ENCODE measurements around the gene KLF3. TPM values are rescaled to one million over a fixed set of nuclear protein-coding genes. Genes with fewer than 3 reads are reported as not detected.

The KLF3 gene
- total and polyA plus RNA-seq, 2 experiments from 2014 or later, result 15.0 to 16.5 TPM

DNA sequence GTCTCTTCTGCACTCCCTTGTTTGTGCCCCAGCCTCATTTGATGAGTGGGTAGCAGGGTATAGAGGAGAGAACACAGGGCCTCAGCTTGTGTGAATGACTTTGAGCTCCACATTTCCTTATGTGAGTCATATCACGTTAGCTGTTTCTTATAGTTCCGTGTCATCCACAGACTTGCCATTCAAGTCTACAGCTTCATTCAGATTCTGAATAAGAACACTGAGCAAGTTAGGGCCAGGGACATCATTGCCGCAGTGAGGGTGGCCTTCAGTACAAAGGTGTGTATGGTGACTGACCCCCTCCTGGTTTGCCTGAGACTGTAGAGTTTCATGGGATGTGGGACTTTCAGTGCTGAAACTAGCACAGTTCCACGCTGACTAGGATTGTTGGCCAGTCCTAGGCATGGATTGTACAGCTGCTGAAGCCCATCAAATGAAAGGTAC, 23.6 kb downstream of the KLF3 start (continued):
- TF ChIP-seq, protein P1, sequence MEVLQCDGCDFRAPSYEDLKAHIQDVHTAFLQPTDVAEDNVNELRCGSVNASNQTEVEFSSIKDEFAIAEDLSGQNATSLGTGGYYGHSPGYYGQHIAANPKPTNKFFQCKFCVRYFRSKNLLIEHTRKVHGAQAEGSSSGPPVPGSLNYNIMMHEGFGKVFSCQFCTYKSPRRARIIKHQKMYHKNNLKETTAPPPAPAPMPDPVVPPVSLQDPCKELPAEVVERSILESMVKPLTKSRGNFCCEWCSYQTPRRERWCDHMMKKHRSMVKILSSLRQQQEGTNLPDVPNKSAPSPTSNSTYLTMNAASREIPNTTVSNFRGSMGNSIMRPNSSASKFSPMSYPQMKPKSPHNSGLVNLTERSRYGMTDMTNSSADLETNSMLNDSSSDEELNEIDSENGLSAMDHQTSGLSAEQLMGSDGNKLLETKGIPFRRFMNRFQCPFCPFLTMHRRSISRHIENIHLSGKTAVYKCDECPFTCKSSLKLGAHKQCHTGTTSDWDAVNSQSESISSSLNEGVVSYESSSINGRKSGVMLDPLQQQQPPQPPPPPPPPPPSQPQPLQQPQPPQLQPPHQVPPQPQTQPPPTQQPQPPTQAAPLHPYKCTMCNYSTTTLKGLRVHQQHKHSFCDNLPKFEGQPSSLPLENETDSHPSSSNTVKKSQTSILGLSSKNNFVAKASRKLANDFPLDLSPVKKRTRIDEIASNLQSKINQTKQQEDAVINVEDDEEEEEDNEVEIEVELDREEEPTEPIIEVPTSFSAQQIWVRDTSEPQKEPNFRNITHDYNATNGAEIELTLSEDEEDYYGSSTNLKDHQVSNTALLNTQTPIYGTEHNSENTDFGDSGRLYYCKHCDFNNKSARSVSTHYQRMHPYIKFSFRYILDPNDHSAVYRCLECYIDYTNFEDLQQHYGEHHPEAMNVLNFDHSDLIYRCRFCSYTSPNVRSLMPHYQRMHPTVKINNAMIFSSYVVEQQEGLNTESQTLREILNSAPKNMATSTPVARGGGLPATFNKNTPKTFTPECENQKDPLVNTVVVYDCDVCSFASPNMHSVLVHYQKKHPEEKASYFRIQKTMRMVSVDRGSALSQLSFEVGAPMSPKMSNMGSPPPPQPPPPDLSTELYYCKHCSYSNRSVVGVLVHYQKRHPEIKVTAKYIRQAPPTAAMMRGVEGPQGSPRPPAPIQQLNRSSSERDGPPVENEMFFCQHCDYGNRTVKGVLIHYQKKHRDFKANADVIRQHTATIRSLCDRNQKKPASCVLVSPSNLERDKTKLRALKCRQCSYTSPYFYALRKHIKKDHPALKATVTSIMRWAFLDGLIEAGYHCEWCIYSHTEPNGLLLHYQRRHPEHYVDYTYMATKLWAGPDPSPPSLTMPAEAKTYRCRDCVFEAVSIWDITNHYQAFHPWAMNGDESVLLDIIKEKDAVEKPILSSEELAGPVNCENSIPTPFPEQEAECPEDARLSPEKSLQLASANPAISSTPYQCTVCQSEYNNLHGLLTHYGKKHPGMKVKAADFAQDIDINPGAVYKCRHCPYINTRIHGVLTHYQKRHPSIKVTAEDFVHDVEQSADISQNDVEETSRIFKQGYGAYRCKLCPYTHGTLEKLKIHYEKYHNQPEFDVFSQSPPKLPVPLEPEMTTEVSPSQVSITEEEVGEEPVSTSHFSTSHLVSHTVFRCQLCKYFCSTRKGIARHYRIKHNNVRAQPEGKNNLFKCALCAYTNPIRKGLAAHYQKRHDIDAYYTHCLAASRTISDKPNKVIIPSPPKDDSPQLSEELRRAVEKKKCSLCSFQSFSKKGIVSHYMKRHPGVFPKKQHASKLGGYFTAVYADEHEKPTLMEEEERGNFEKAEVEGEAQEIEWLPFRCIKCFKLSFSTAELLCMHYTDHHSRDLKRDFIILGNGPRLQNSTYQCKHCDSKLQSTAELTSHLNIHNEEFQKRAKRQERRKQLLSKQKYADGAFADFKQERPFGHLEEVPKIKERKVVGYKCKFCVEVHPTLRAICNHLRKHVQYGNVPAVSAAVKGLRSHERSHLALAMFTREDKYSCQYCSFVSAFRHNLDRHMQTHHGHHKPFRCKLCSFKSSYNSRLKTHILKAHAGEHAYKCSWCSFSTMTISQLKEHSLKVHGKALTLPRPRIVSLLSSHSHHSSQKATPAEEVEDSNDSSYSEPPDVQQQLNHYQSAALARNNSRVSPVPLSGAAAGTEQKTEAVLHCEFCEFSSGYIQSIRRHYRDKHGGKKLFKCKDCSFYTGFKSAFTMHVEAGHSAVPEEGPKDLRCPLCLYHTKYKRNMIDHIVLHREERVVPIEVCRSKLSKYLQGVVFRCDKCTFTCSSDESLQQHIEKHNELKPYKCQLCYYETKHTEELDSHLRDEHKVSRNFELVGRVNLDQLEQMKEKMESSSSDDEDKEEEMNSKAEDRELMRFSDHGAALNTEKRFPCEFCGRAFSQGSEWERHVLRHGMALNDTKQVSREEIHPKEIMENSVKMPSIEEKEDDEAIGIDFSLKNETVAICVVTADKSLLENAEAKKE (CRISPR knock-in tag; IDR thresholded peaks at IDR 0.05), result no peak
- no peak for TF ChIP-seq EZH2 (IDR thresholded peaks at IDR 0.05; ENCODE audit: low read depth, unreplicated experiment)
- TF ChIP-seq POLR2AphosphoS5 (IDR thresholded peaks at IDR 0.05; ENCODE audit: low read depth), result no peak
- no peak for TF ChIP-seq JUNB (IDR thresholded peaks at IDR 0.05; ENCODE audit: unreplicated experiment)
- no peak for TF ChIP-seq NANOG (IDR thresholded peaks at IDR 0.05; ENCODE audit: borderline replicate concordance)

DNA sequence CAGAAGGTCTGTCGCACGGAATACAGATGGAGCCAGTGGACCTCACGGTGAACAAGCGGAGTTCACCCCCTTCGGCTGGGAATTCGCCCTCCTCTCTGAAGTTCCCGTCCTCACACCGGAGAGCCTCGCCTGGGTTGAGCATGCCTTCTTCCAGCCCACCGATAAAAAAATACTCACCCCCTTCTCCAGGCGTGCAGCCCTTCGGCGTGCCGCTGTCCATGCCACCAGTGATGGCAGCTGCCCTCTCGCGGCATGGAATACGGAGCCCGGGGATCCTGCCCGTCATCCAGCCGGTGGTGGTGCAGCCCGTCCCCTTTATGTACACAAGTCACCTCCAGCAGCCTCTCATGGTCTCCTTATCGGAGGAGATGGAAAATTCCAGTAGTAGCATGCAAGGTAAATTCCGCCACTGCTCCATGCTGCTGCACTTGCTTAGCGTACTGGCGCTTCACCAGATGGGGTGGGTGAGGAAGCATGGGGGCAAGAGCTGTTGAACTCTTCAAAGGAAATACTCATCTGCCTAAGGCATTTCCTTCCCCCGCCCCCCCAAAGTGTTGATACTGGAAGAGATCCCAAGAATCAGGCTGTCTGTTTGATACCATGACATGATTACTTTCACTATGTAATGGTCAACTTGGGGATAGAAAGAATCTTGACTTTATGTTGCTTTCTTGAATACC, 24.8 kb downstream of the KLF3 start:
- Mint-ChIP-seq H3K36me3 (ENCODE audit: low read depth) (peaks cover 47% of the 10 kb centered on the region), H3K4me3 (no peak overlapping the region), H3K27ac (no peak overlapping the region; the same call in 1 of the 2 replicates), H3K27me3 (ENCODE audit: insufficient read depth, low read depth, poor library complexity) (peaks cover 3% of the 10 kb centered on the region), H3K4me1 (no peaks in the 10 kb centered on the region; the same call in 2 of the 3 replicates), H3K9me3 (no peaks in the 10 kb centered on the region)
- Histone ChIP-seq H3K27ac (ENCODE audit: low read depth) (no peak overlapping the region), H2AFZ (no peak overlapping the region), H3K36me3 (ENCODE audit: insufficient read depth) (peaks cover 30% of the 10 kb centered on the region), H3K4me3 (no peak overlapping the region), H3K79me2 (replicated peaks; ENCODE audit: insufficient read depth) (peaks cover 26% of the 10 kb centered on the region), H3K4me2 (no peak overlapping the region), H4K20me1 (replicated peaks; ENCODE audit: insufficient read depth) (peaks cover 13% of the 10 kb centered on the region; the same call in 1 of the 2 replicates), H3K9me2 (ENCODE audit: insufficient read depth) (no peaks in the 10 kb centered on the region), H3F3A (replicated peaks; ENCODE audit: low read depth) (no peaks in the 10 kb centered on the region), H3K27me3 (ENCODE audit: insufficient read depth) (no peaks in the 10 kb centered on the region), H3K4me1 (ENCODE audit: insufficient read depth) (peaks cover 3% of the 10 kb centered on the region; the same call in 1 of the 2 replicates)
- ATAC-seq (no peak), DNase-seq (ENCODE audit: low spot score) (no peak)
- TF ChIP-seq NANOG (IDR thresholded peaks at IDR 0.05; ENCODE audit: borderline replicate concordance) (no peak), POLR2AphosphoS5 (IDR thresholded peaks at IDR 0.05; ENCODE audit: low read depth) (no peak), CREB1 (CRISPR knock-in tag; IDR thresholded peaks at IDR 0.05; ENCODE audit: low read depth) (no peak), ZNF331 (CRISPR knock-in tag; IDR thresholded peaks at IDR 0.05; ENCODE audit: low read depth) (no peak), ZNF114 (CRISPR knock-in tag; IDR thresholded peaks at IDR 0.05) (no peak), EZH2phosphoT487 (IDR thresholded peaks at IDR 0.05; ENCODE audit: unreplicated experiment) (no peak)
- TF ChIP-seq, protein P2, sequence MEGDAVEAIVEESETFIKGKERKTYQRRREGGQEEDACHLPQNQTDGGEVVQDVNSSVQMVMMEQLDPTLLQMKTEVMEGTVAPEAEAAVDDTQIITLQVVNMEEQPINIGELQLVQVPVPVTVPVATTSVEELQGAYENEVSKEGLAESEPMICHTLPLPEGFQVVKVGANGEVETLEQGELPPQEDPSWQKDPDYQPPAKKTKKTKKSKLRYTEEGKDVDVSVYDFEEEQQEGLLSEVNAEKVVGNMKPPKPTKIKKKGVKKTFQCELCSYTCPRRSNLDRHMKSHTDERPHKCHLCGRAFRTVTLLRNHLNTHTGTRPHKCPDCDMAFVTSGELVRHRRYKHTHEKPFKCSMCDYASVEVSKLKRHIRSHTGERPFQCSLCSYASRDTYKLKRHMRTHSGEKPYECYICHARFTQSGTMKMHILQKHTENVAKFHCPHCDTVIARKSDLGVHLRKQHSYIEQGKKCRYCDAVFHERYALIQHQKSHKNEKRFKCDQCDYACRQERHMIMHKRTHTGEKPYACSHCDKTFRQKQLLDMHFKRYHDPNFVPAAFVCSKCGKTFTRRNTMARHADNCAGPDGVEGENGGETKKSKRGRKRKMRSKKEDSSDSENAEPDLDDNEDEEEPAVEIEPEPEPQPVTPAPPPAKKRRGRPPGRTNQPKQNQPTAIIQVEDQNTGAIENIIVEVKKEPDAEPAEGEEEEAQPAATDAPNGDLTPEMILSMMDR (conservative IDR thresholded peaks at IDR 0.05; ENCODE audit: low read depth in 2 of 2), result no peak
- TF ChIP-seq, protein P3, sequence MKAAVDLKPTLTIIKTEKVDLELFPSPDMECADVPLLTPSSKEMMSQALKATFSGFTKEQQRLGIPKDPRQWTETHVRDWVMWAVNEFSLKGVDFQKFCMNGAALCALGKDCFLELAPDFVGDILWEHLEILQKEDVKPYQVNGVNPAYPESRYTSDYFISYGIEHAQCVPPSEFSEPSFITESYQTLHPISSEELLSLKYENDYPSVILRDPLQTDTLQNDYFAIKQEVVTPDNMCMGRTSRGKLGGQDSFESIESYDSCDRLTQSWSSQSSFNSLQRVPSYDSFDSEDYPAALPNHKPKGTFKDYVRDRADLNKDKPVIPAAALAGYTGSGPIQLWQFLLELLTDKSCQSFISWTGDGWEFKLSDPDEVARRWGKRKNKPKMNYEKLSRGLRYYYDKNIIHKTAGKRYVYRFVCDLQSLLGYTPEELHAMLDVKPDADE (IDR thresholded peaks at IDR 0.05), result no peak
- TF ChIP-seq, protein P4, sequence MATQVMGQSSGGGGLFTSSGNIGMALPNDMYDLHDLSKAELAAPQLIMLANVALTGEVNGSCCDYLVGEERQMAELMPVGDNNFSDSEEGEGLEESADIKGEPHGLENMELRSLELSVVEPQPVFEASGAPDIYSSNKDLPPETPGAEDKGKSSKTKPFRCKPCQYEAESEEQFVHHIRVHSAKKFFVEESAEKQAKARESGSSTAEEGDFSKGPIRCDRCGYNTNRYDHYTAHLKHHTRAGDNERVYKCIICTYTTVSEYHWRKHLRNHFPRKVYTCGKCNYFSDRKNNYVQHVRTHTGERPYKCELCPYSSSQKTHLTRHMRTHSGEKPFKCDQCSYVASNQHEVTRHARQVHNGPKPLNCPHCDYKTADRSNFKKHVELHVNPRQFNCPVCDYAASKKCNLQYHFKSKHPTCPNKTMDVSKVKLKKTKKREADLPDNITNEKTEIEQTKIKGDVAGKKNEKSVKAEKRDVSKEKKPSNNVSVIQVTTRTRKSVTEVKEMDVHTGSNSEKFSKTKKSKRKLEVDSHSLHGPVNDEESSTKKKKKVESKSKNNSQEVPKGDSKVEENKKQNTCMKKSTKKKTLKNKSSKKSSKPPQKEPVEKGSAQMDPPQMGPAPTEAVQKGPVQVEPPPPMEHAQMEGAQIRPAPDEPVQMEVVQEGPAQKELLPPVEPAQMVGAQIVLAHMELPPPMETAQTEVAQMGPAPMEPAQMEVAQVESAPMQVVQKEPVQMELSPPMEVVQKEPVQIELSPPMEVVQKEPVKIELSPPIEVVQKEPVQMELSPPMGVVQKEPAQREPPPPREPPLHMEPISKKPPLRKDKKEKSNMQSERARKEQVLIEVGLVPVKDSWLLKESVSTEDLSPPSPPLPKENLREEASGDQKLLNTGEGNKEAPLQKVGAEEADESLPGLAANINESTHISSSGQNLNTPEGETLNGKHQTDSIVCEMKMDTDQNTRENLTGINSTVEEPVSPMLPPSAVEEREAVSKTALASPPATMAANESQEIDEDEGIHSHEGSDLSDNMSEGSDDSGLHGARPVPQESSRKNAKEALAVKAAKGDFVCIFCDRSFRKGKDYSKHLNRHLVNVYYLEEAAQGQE (IDR thresholded peaks at IDR 0.05; ENCODE audit: unreplicated experiment), result no peak
